ENCODE measurements around the gene PLXNA1.

PLXNA1 gene

GRCh38 chr3:126936853-126937425 is 46.0 kb upstream of the PLXNA1 start:
- Histone ChIP-seq H3K27me3 (ENCODE audit: low read depth, low read length) (no peaks in the 10 kb centered on the region), H4K20me1 (ENCODE audit: insufficient read depth, low read length) (no peaks in the 10 kb centered on the region), H3K4me2 (ENCODE audit: low read length) (no peak overlapping the region), H3K4me3 (ENCODE audit: low read length) (no peak overlapping the region), H2AFZ (ENCODE audit: low read depth, low read length) (no peak overlapping the region), H3K79me2 (ENCODE audit: low read length) (no peaks in the 10 kb centered on the region), H3K9me3 (ENCODE audit: insufficient read depth, low read length) (no peaks in the 10 kb centered on the region), H3K36me3 (replicated peaks; ENCODE audit: low read depth, low read length) (no peaks in the 10 kb centered on the region), H3K4me1 (ENCODE audit: low read length) (peaks cover 4% of the 10 kb centered on the region), H3K9ac (ENCODE audit: low read length) (no peak overlapping the region), H3K27ac (ENCODE audit: low read length) (no peak overlapping the region)
- no peak for TF ChIP-seq EZH2phosphoT487 (IDR thresholded peaks at IDR 0.05; ENCODE audit: low read depth)
- TF ChIP-seq, protein P1, sequence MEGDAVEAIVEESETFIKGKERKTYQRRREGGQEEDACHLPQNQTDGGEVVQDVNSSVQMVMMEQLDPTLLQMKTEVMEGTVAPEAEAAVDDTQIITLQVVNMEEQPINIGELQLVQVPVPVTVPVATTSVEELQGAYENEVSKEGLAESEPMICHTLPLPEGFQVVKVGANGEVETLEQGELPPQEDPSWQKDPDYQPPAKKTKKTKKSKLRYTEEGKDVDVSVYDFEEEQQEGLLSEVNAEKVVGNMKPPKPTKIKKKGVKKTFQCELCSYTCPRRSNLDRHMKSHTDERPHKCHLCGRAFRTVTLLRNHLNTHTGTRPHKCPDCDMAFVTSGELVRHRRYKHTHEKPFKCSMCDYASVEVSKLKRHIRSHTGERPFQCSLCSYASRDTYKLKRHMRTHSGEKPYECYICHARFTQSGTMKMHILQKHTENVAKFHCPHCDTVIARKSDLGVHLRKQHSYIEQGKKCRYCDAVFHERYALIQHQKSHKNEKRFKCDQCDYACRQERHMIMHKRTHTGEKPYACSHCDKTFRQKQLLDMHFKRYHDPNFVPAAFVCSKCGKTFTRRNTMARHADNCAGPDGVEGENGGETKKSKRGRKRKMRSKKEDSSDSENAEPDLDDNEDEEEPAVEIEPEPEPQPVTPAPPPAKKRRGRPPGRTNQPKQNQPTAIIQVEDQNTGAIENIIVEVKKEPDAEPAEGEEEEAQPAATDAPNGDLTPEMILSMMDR (IDR thresholded peaks at IDR 0.05; ENCODE audit: low read depth, low read length) = no peak

DNA sequence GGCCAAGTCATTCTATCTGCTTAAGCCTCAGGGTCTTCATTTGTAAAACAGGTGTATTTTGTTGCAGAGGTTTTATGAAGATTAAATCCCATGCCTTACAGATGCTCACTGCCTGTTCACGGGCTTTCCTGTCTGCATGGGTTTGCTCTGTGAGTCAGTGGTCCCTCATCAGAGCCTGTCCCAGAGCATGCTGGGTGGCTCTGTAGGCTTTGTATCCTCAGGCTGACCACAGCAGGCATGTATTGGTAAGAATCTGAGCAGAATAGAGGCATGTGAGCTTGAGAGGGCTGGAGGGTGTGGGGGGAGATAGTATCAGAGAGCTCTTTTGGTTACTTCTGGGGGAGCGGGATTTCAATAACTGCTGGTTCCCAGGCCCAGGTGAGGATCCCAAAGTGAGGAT is 45.4 kb upstream of the PLXNA1 start:
- H3K36me3 ChIP-seq (replicated peaks; ENCODE audit: low read depth, low read length) = no peaks in the 10 kb centered on the region
- no peaks in the 10 kb centered on the region for H4K20me1 ChIP-seq (ENCODE audit: insufficient read depth, low read length)
- H3K27me3 ChIP-seq (ENCODE audit: low read depth, low read length) = no peaks in the 10 kb centered on the region
- no peak overlapping the region for H2AFZ ChIP-seq (ENCODE audit: low read depth, low read length)
- no peak overlapping the region for H3K4me2 ChIP-seq (ENCODE audit: low read length)
- no peaks in the 10 kb centered on the region for H3K9me3 ChIP-seq (ENCODE audit: insufficient read depth, low read length)
- H3K4me1 ChIP-seq (ENCODE audit: low read length) = peaks cover 5% of the 10 kb centered on the region
- H3K79me2 ChIP-seq (ENCODE audit: low read length) = no peaks in the 10 kb centered on the region
- no peak overlapping the region for H3K9ac ChIP-seq (ENCODE audit: low read length)
- H3K4me3 ChIP-seq (ENCODE audit: low read length) = no peak overlapping the region
- TF ChIP-seq, protein P1 (IDR thresholded peaks at IDR 0.05; ENCODE audit: low read depth, low read length) = no peak
- TF ChIP-seq EZH2phosphoT487 (IDR thresholded peaks at IDR 0.05; ENCODE audit: low read depth) = no peak
- H3K27ac ChIP-seq (ENCODE audit: low read length) = no peak overlapping the region

DNA sequence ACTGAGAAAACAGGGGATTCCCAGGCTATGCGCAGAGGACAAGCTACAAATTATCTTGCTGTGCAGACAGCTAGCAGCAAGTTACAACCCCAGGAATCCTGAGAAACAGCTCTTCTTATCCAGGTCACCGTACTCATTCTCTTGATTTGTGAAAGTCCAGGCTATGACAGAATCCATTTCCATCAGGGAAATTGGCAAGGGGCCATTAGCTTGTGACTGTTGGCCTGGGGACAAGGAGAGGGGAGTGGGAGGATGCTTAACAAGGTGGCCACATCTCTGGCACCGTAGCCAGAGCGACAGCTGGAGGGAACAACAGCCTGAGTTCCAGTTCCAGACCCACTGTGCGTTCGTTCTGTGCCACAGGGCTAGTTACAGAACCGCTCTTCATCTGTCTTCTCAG is 44.9 kb upstream of the PLXNA1 start:
- H3K27ac ChIP-seq (ENCODE audit: low read length) = no peak overlapping the region
- TF ChIP-seq, protein P1 (IDR thresholded peaks at IDR 0.05; ENCODE audit: low read depth, low read length) = no peak
- TF ChIP-seq EZH2phosphoT487 (IDR thresholded peaks at IDR 0.05; ENCODE audit: low read depth) = no peak

GRCh38 chr3:126938520-126939337 is 44.2 kb upstream of the PLXNA1 start:
- no peak overlapping the region for H3K9ac ChIP-seq (ENCODE audit: low read length)
- no peak overlapping the region for H3K4me2 ChIP-seq (ENCODE audit: low read length)
- no peak for TF ChIP-seq EZH2phosphoT487 (IDR thresholded peaks at IDR 0.05; ENCODE audit: low read depth)
- no peaks in the 10 kb centered on the region for H4K20me1 ChIP-seq (ENCODE audit: insufficient read depth, low read length)
- no peak overlapping the region for H3K4me3 ChIP-seq (ENCODE audit: low read length)
- H2AFZ ChIP-seq (ENCODE audit: low read depth, low read length) = no peak overlapping the region
- H3K36me3 ChIP-seq (replicated peaks; ENCODE audit: low read depth, low read length) = no peaks in the 10 kb centered on the region
- H3K4me1 ChIP-seq (ENCODE audit: low read length) = peaks cover 8% of the 10 kb centered on the region
- H3K79me2 ChIP-seq (ENCODE audit: low read length) = no peaks in the 10 kb centered on the region
- no peak overlapping the region for H3K27ac ChIP-seq (ENCODE audit: low read length)
- H3K27me3 ChIP-seq (ENCODE audit: low read depth, low read length) = no peaks in the 10 kb centered on the region
- H3K9me3 ChIP-seq (ENCODE audit: insufficient read depth, low read length) = no peaks in the 10 kb centered on the region

More for the DNA sequence above, 44.9 kb upstream of the PLXNA1 start:
- Histone ChIP-seq H3K4me1 (ENCODE audit: low read length) (peaks cover 5% of the 10 kb centered on the region), H4K20me1 (ENCODE audit: insufficient read depth, low read length) (no peaks in the 10 kb centered on the region), H3K27me3 (ENCODE audit: low read depth, low read length) (no peaks in the 10 kb centered on the region), H3K36me3 (replicated peaks; ENCODE audit: low read depth, low read length) (no peaks in the 10 kb centered on the region), H3K4me2 (ENCODE audit: low read length) (no peak overlapping the region), H3K79me2 (ENCODE audit: low read length) (no peaks in the 10 kb centered on the region), H2AFZ (ENCODE audit: low read depth, low read length) (no peak overlapping the region), H3K9ac (ENCODE audit: low read length) (no peak overlapping the region), H3K9me3 (ENCODE audit: insufficient read depth, low read length) (no peaks in the 10 kb centered on the region), H3K4me3 (ENCODE audit: low read length) (no peak overlapping the region)
